Adrenal gland (tissue), 12 donors: Measurements from ENCODE around the gene EZH1. TPM values are rescaled to one million over a fixed set of nuclear protein-coding genes. Genes with fewer than 3 reads are reported as not detected.
"Not testable (repeated sequence)": the region's sequence is repeated elsewhere in the genome, so short reads cannot be mapped to it uniquely, and the experiment has no call there.

Experiments used
- DNase-seq, 7 donors: peaks; one replicate each; pipeline ENCODE4 v3.0.0-alpha.2; 2019 to 2020
- H3K27ac ChIP-seq, 5 donors: fragments of 200-600 bp; sonication (generic) in 4 of 5; 1 replicate in 3 of 5; 2 replicates in 2 of 5; pipeline versions ENCODE4 v1.5.1 to v1.8.0; 2016 to 2020; ENCODE audit warnings: mild to moderate bottlenecking in 1 of 5
- H3K27me3 ChIP-seq: fragments of 200-600 bp; 2 replicates; pipeline ENCODE4 v1.8.0; 2021
- H3K36me3 ChIP-seq, 2 donors: fragments of 200-600 bp; replicated peaks in 1 of 2; 1 replicate in 1 of 2; 2 replicates in 1 of 2; pipeline versions ENCODE4 v1.5.1 to v1.8.0; 2018 to 2022
- H3K4me1 ChIP-seq, 2 donors: fragments of 200-600 bp; replicated peaks in 1 of 2; 1 replicate in 1 of 2; 2 replicates in 1 of 2; pipeline versions ENCODE4 v1.5.1 to v1.8.0; 2018 to 2021
- H3K4me3 ChIP-seq, 4 donors: fragments of 200-600 bp; sonication (generic) in 3 of 4; one replicate each; pipeline ENCODE4 v1.5.1; 2016 to 2018
- H3K9me3 ChIP-seq, 3 donors: fragments of 200-600 bp; sonication (generic) in 1 of 3; replicated peaks in 1 of 3; 1 replicate in 2 of 3; 2 replicates in 1 of 3; pipeline versions ENCODE4 v1.5.1 to v1.8.0; 2016 to 2021
- POLR2A ChIP-seq, 2 donors: fragments of 450-650 bp; IDR thresholded peaks; one replicate each; pipeline ENCODE4 v1.6.1; 2017; ENCODE audit warnings: antibody characterized with exemption in 2 of 2, mild to moderate bottlenecking in 2 of 2, moderate library complexity in 1 of 2
- WGBS, 4 donors: extraction: QIAGEN DNeasy Blood & Tissue Kit in 2 of 4; methylation state at CpG; one replicate each; pipeline versions ENCODE4 v1.1.5 to v1.1.7; 2013 to 2017; 5-methylcytosine and 5-hydroxymethylcytosine counted together
- intact Hi-C, 2 donors: fragments of 100-400 bp; cut with DNase I; formaldehyde crosslinking; loops; one replicate each; pipeline versions ENCODE4 v1.14.1 to v1.15.0; 2022 to 2023
- polyA plus RNA-seq, 3 donors: library from polyadenylated mRNA; stranded (reverse); fragments of 200-250 nt in 2 of 3; fragments of 350-450 nt in 1 of 3; fragmentation: Illumina TruSeq in 1 of 3; extraction: RNeasy Lipid Tissue Mini Kit (QIAGEN cat#74804) in 1 of 3; gene quantifications; one replicate each; pipeline ENCODE4 v1.2.3, GENCODE V29; 2013 to 2014
- total RNA-seq, 9 donors: library from RNA; depleted of rRNA in 4 of 9; stranded (reverse); fragments of >200 nt in 4 of 9; fragments of 120-200 nt in 1 of 9; fragmentation: NEBNext Ultra II Directional in 1 of 9; extraction: Animal tissue kit (Norgen Biotek cat#: 25700) in 1 of 9; gene quantifications; one replicate each; pipeline versions ENCODE4 v1.1.0 to v1.2.4, GENCODE V29; 2013 to 2023
- TF ChIP-seq, protein P1 (sequence below), 6 experiments: fragments of 450-650 bp in 4 of 6; fragments of 200-600 bp in 2 of 6; sonication (generic) in 1 of 6; IDR thresholded peaks; 1 replicate in 5 of 6; 2 replicates in 1 of 6; pipeline versions ENCODE4 v1.5.1 to v1.8.0; 2016 to 2021; ENCODE audit warnings: antibody characterized with exemption in 6 of 6, mild to moderate bottlenecking in 2 of 6, moderate library complexity in 1 of 6
- donor health status: healthy with polysubstance abuse.
- donor health status: Bipolar disorder and iron deficiency.
- donor health status: DM: yes; HTN: yes; CAD: no.
- donor health status: DM: no; HTN: no; CAD: no.
- donor health status: DM: no; HTN: no; CAD: no.
- donor health status: DM: yes; HTN: yes; CAD: no.

EZH1 gene
- total and polyA plus RNA-seq, 12 donors, result 17.6 to 49.1 (median 29.5) TPM

DNA sequence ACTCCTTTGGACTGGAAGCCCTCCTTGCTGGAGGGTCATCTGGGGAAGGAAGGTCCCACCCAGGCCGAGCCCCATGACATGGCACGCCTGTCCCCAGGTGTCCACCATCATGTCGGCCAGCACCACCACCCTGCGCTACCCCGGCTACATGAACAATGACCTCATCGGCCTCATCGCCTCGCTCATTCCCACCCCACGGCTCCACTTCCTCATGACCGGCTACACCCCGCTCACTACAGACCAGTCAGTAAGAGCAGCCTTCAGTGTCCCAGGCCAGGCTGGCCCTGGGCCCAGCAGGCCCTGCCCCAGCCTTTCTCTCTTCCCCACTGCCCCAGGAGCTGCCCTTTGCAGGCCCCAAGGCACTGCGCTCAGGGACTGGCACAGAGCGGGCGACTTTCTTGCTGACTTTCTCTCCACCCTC is 79.2 kb downstream of the EZH1 start:
- no peak for DNase-seq
- intact Hi-C loops, result no loop called here
- no peak for TF ChIP-seq POLR2A (IDR thresholded peaks at IDR 0.05)
- TF ChIP-seq, protein P1, sequence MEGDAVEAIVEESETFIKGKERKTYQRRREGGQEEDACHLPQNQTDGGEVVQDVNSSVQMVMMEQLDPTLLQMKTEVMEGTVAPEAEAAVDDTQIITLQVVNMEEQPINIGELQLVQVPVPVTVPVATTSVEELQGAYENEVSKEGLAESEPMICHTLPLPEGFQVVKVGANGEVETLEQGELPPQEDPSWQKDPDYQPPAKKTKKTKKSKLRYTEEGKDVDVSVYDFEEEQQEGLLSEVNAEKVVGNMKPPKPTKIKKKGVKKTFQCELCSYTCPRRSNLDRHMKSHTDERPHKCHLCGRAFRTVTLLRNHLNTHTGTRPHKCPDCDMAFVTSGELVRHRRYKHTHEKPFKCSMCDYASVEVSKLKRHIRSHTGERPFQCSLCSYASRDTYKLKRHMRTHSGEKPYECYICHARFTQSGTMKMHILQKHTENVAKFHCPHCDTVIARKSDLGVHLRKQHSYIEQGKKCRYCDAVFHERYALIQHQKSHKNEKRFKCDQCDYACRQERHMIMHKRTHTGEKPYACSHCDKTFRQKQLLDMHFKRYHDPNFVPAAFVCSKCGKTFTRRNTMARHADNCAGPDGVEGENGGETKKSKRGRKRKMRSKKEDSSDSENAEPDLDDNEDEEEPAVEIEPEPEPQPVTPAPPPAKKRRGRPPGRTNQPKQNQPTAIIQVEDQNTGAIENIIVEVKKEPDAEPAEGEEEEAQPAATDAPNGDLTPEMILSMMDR (IDR thresholded peaks at IDR 0.05), result no peak
- Histone ChIP-seq H3K36me3 (peaks cover 0 to 80% of the 10 kb centered on the region in 2 donors), H3K27me3 (no peaks in the 10 kb centered on the region), H3K4me1 (peaks cover 19 to 41% of the 10 kb centered on the region in 2 donors), H3K27ac (peak overlapping the region in 1 of 5 donors; percentile 20), H3K9me3 (no peaks in the 10 kb centered on the region), H3K4me3 (no peak overlapping the region)
- 86 to 94% (median 89%) methylated on average over 12 to 14 of the region's 14 CpGs for WGBS, 4 donors

DNA sequence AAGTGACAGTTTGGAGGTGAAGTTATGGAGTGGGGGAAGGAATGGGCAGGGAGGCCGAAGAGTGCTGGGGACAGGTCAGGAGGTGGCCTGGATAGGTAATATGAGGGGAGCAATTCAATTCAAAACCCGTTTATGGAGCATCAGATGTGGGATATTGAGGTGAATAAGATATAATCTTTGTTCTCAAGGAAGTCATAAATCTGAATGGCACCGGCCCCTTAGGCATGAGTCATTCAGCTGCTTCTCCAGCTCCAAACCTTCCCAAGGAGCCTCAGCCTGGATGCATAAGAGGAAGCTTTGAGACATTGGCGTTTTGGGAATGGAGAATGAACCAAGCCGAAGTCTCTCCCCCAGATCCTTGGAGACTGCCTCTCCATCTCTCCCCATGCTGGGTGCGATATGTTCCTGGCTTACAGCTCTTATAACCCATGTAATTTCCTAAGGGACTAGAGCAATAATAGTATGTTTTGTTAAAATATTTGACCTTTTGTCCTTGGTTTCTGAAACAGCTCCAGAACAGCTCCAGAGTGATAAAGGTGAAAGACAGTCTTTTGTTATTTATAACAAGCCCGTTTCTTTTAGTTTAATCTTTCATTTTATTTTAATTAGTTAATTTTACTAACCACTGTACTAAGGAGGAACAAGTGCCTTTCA is 84.0 kb downstream of the EZH1 start:
- peak in 2 of 7 donors; percentile 48 to 53 for DNase-seq
- intact Hi-C loops, result no loop called here

DNA sequence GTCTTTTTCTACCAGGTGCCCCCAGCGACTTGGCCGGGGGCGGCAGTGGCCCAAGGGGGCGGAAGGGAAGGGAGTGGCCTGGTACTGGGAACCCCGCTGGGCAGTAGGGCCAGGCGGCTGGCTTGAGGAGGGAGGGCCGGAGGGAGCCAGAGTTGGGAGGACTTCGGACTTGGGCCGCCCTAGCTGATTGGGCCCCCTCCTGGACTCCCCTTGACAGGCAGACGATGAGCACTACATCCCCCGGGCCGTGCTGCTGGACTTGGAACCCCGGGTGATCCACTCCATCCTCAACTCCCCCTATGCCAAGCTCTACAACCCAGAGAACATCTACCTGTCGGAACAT is 84.9 kb downstream of the EZH1 start:
- H3K27ac ChIP-seq, result peak overlapping the region in 3 of 5 donors; percentile 79 to 89 (median 86)
- peaks cover 13 to 26% of the 10 kb centered on the region in 2 donors for H3K4me1 ChIP-seq
- H3K27me3 ChIP-seq, intact Hi-C loops, H3K9me3 ChIP-seq, DNase-seq: not testable (repeated sequence)
- 88 to 93% methylated on average over 1 of the region's 14 CpGs; no CpG with 5 or more reads in 2 of the 4 donors for WGBS, 4 donors
- peak overlapping the region in 2 of 4 donors; percentile 48 to 71 for H3K4me3 ChIP-seq
- peaks cover 0 to 35% of the 10 kb centered on the region in 2 donors for H3K36me3 ChIP-seq

More for the DNA sequence above, 84.0 kb downstream of the EZH1 start:
- peaks cover 0 to 44% of the 10 kb centered on the region in 2 donors for H3K36me3 ChIP-seq
- no peak for TF ChIP-seq POLR2A (IDR thresholded peaks at IDR 0.05)
- TF ChIP-seq, protein P1 (IDR thresholded peaks at IDR 0.05), result no peak
- no peaks in the 10 kb centered on the region for H3K9me3 ChIP-seq
- H3K27me3 ChIP-seq, result no peaks in the 10 kb centered on the region
- H3K4me1 ChIP-seq, result peaks cover 13 to 26% of the 10 kb centered on the region in 2 donors
- no peak overlapping the region for H3K4me3 ChIP-seq
- peak overlapping the region in 3 of 5 donors; percentile 5 to 43 (median 29) for H3K27ac ChIP-seq
- WGBS, 4 donors, result 37 to 46% (median 44%) methylated on average over 7 of the region's 7 CpGs

DNA sequence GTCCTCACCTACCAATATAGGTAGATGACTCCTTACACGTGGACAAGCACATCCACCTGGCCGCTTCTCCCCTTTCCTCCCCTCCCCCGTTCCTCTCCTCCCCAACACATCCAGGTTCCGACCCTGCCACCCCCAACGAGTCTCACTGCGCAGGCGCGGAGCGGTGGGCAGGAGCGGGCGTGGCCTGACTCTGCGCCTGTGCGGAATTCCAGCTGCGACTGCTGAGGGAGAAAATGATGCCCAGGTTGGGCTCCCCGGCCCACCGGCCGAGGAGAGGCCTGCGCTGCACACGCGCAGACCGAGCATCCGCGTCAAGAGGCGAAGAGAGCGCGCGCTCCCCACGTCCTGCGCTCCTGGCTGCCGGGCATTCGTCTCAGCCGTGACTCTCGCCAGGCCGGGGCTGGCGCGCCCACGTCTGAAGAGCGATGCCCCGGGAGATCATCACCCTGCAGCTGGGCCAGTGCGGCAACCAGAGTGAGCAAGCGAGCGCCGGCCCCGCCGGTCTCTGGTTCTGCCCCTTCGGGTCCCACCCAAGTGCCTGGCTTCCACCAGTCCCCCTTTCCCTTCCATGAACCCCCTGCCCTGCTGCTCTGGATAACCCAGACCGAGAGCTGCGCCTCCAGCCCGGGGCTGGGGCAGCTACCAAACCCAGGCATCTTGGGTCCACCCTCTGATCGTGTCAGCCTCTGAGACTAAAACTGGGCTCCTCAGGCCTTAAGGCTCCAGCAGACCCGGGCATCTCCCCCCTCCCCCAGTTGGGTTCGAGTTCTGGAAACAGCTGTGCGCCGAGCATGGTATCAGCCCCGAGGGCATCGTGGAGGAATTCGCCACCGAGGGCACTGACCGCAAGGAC is 85.5 kb downstream of the EZH1 start, which contains the start of gene TUBG2:
Gene TUBG2, plus strand, starts transcription at position 206 of the 853 bp plus-strand sequence. Its CDS starts 220 bp downstream, at position 426.
- WGBS, 4 donors, result 1 to 4% (median 1%) methylated on average over 14 to 57 of the region's 59 CpGs

More for the DNA sequence above, 85.5 kb downstream of the EZH1 start, which contains the start of gene TUBG2:
- TF ChIP-seq, protein P1 (IDR thresholded peaks at IDR 0.05), result no peak
- TF ChIP-seq POLR2A (IDR thresholded peaks at IDR 0.05), result peak; percentile 49 to 91
- Histone ChIP-seq H3K27me3 (no peaks in the 10 kb centered on the region), H3K4me1 (peaks cover 13 to 26% of the 10 kb centered on the region in 2 donors), H3K4me3 (peak within 1 kb of the TSS; percentile 25 to 71 (median 58)), H3K27ac (peak within 1 kb of the TSS in 4 of 5 donors; percentile 60 to 89 (median 82)), H3K36me3 (peaks cover 0 to 29% of the 10 kb centered on the region in 2 donors), H3K9me3 (no peaks in the 10 kb centered on the region)
- peak; percentile 89 to 93 (median 91) for DNase-seq
- intact Hi-C loops, result no loop called here
